GM23338 (cell line): ENCODE results near the gene PRDM2. TPM values are rescaled to one million over a fixed set of nuclear protein-coding genes. Genes with fewer than 3 reads are reported as not detected.

Source experiments
- ATAC-seq: fragments of 200-7000 bp; cut with Tn5 transposase; 3 replicates; pipeline ENCODE4 v1.9.1; 2020
- DNase-seq: peaks from one replicate; pipeline ENCODE4 v3.0.0-alpha.2; 2015; ENCODE audit warnings: low spot score
- H2AFZ ChIP-seq: fragments of 200-600 bp; sonication (generic); 2 replicates; pipeline ENCODE4 v1.8.0; 2016; ENCODE audit warnings: antibody characterized with exemption, mild to moderate bottlenecking, moderate library complexity
- H3F3A ChIP-seq: fragments of 200-600 bp; sonication (generic); replicated peaks from 2 replicates; pipeline ENCODE4 v1.8.0; 2017; ENCODE audit warnings: antibody characterized with exemption, mixed run types, low read depth
- H3K27ac ChIP-seq: fragments of 200-600 bp; sonication (generic); 2 replicates; pipeline ENCODE4 v1.6.1; 2016; ENCODE audit warnings: low read depth
- H3K27me3 ChIP-seq: fragments of 200-600 bp; sonication (generic); 2 replicates; pipeline ENCODE4 v1.8.0; 2016; ENCODE audit warnings: mild to moderate bottlenecking, mixed run types, moderate library complexity; ENCODE audit not compliant: insufficient read depth
- H3K36me3 ChIP-seq: fragments of 200-600 bp; sonication (generic); 2 replicates; pipeline ENCODE4 v1.8.0; 2016; ENCODE audit warnings: mild to moderate bottlenecking; ENCODE audit not compliant: insufficient read depth
- H3K4me1 ChIP-seq: fragments of 200-600 bp; sonication (generic); 2 replicates; pipeline ENCODE4 v1.8.0; 2016; ENCODE audit warnings: mild to moderate bottlenecking, moderate library complexity; ENCODE audit not compliant: insufficient read depth
- H3K4me2 ChIP-seq: fragments of 200-600 bp; sonication (generic); 2 replicates; pipeline ENCODE4 v1.7.1; 2017; ENCODE audit warnings: mixed run types
- H3K4me3 ChIP-seq: fragments of 200-600 bp; sonication (generic); 2 replicates; pipeline ENCODE4 v1.6.1; 2016; ENCODE audit warnings: mixed run types
- H3K79me2 ChIP-seq: fragments of 200-600 bp; sonication (generic); replicated peaks from 2 replicates; pipeline ENCODE4 v1.8.0; 2017; ENCODE audit warnings: mild to moderate bottlenecking; ENCODE audit not compliant: insufficient read depth
- H3K9me2 ChIP-seq: fragments of 200-600 bp; sonication (generic); 2 replicates; pipeline ENCODE4 v1.8.0; 2017; ENCODE audit not compliant: insufficient read depth
- H4K20me1 ChIP-seq: fragments of 200-600 bp; sonication (generic); replicated peaks from 2 replicates; pipeline ENCODE4 v1.8.0; 2017; ENCODE audit warnings: mild to moderate bottlenecking; ENCODE audit not compliant: insufficient read depth
- H3K27ac Mint-ChIP-seq: 2 replicates; pipeline ENCODE4 v1.8.0; 2020; ENCODE audit warnings: inconsistent platforms, mild to moderate bottlenecking, moderate library complexity, mixed read lengths
- H3K27me3 Mint-ChIP-seq: 3 replicates; pipeline ENCODE4 v1.8.0; 2022; ENCODE audit warnings: low read depth, mild to moderate bottlenecking, moderate library complexity, mixed read lengths, inconsistent platforms; ENCODE audit not compliant: insufficient read depth, poor library complexity
- H3K36me3 Mint-ChIP-seq: 3 replicates; pipeline ENCODE4 v1.8.0; 2021; ENCODE audit warnings: low read depth, mild to moderate bottlenecking, inconsistent platforms, moderate library complexity, mixed read lengths
- H3K4me1 Mint-ChIP-seq: 3 replicates; pipeline ENCODE4 v1.8.0; 2020; ENCODE audit warnings: mild to moderate bottlenecking, inconsistent platforms, mixed read lengths
- H3K4me3 Mint-ChIP-seq: 3 replicates; pipeline ENCODE4 v1.8.0; 2021; ENCODE audit warnings: moderate library complexity, mild to moderate bottlenecking, inconsistent platforms, mixed read lengths
- H3K9me3 Mint-ChIP-seq: 3 replicates; pipeline ENCODE4 v1.8.0; 2020; ENCODE audit warnings: moderate library complexity, mild to moderate bottlenecking, inconsistent platforms, mixed read lengths
- CREB1 ChIP-seq: fragments of 250-450 bp; sonication (Bioruptor Pico); IDR thresholded peaks from 2 replicates; pipeline ENCODE4 v1.5.0; 2020; ENCODE audit warnings: low read depth, mild to moderate bottlenecking, moderate library complexity
- EZH2 ChIP-seq: fragments of 200-600 bp; sonication (generic); IDR thresholded peaks from one replicate; pipeline ENCODE4 v1.8.0; 2017; ENCODE audit warnings: antibody characterized with exemption, mild to moderate bottlenecking, low read depth; ENCODE audit not compliant: unreplicated experiment
- EZH2phosphoT487 ChIP-seq: fragments of 200-600 bp; sonication (generic); IDR thresholded peaks from one replicate; pipeline ENCODE4 v1.8.1; 2018; ENCODE audit warnings: antibody characterized with exemption; ENCODE audit not compliant: unreplicated experiment
- JUNB ChIP-seq: IDR thresholded peaks from one replicate; pipeline ENCODE4 v1.6.1; 2016; ENCODE audit warnings: antibody characterized with exemption; ENCODE audit not compliant: unreplicated experiment
- POLR2AphosphoS5 ChIP-seq: IDR thresholded peaks from 2 replicates; pipeline ENCODE4 v1.6.1; 2016; ENCODE audit warnings: antibody characterized with exemption, low read depth
- REST ChIP-seq: IDR thresholded peaks from one replicate; pipeline ENCODE4 v1.6.1; 2018; ENCODE audit warnings: antibody characterized with exemption; ENCODE audit not compliant: unreplicated experiment
- ZNF114 ChIP-seq: fragments of 250-450 bp; sonication (Bioruptor Pico); IDR thresholded peaks from 2 replicates; pipeline ENCODE4 v1.5.0; 2020; ENCODE audit warnings: mild to moderate bottlenecking, moderate library complexity
- ZNF331 ChIP-seq: fragments of 250-450 bp; sonication (Bioruptor Pico); IDR thresholded peaks from 2 replicates; pipeline ENCODE4 v1.5.0; 2020; ENCODE audit warnings: low read depth, mild to moderate bottlenecking, moderate library complexity
- ZNF462 ChIP-seq: fragments of 250-450 bp; sonication (Bioruptor Pico); IDR thresholded peaks from 2 replicates; pipeline ENCODE4 v1.5.0; 2020; ENCODE audit warnings: mild to moderate bottlenecking, moderate library complexity
- polyA plus RNA-seq: library from polyadenylated mRNA; unstranded; fragments of >200 nt; fragmentation: Nextera tagmentation; extraction: Ambion mirVana; gene quantifications from 2 replicates; pipeline ENCODE4 v1.2.1, GENCODE V29; 2016
- total RNA-seq: library from RNA; depleted of rRNA; stranded (reverse); fragments of >200 nt; shearing (Covaris generic); gene quantifications from 2 replicates; pipeline ENCODE4 v1.2.3, GENCODE V29; 2014

The PRDM2 gene
- total and polyA plus RNA-seq, 2 experiments from 2014 or later, result 11.6 to 28.3 TPM

- no peak overlapping the region for H3K4me2 ChIP-seq
- no peaks in the 10 kb centered on the region for H3K4me1 ChIP-seq
- H3F3A ChIP-seq, result no peaks in the 10 kb centered on the region
- H3K36me3 Mint-ChIP-seq, result no peaks in the 10 kb centered on the region; the same call in 2 of the 3 replicates
- no peaks in the 10 kb centered on the region for H3K27me3 ChIP-seq
- no peaks in the 10 kb centered on the region for H3K9me2 ChIP-seq
- TF ChIP-seq EZH2 (no peak), JUNB (no peak), CREB1 (CRISPR knock-in tag) (no peak), ZNF462 (no peak), ZNF114 (CRISPR knock-in tag) (no peak), POLR2AphosphoS5 (no peak)
- H2AFZ ChIP-seq, result no peak overlapping the region
- H3K27me3 Mint-ChIP-seq, result peaks cover 5% of the 10 kb centered on the region
- H3K9me3 Mint-ChIP-seq, result no peaks in the 10 kb centered on the region
- H4K20me1 ChIP-seq, result no peaks in the 10 kb centered on the region
- no peak overlapping the region for H3K27ac ChIP-seq
- H3K4me3 ChIP-seq, result no peak overlapping the region
- H3K36me3 ChIP-seq, result no peaks in the 10 kb centered on the region
- no peaks in the 10 kb centered on the region for H3K4me1 Mint-ChIP-seq
- no peaks in the 10 kb centered on the region for H3K79me2 ChIP-seq
- no peak overlapping the region for H3K4me3 Mint-ChIP-seq
- H3K27ac Mint-ChIP-seq, result no peak overlapping the region
- no peak for DNase-seq
- no peak for ATAC-seq
Observed at GRCh38 chr1:13820055-13820454, 120.1 kb downstream of the PRDM2 start.

GRCh38 chr1:13820456-13820855 lies 120.5 kb downstream of the PRDM2 start:
- Mint-ChIP-seq H3K9me3 (no peaks in the 10 kb centered on the region), H3K4me1 (no peaks in the 10 kb centered on the region), H3K27ac (no peak overlapping the region), H3K4me3 (no peak overlapping the region), H3K36me3 (no peaks in the 10 kb centered on the region; the same call in 2 of the 3 replicates), H3K27me3 (peaks cover 5% of the 10 kb centered on the region)
- Histone ChIP-seq H3K4me2 (no peak overlapping the region), H2AFZ (no peak overlapping the region), H3K27ac (no peak overlapping the region), H4K20me1 (no peaks in the 10 kb centered on the region), H3K79me2 (no peaks in the 10 kb centered on the region), H3K4me1 (no peaks in the 10 kb centered on the region), H3K27me3 (no peaks in the 10 kb centered on the region), H3F3A (no peaks in the 10 kb centered on the region), H3K9me2 (no peaks in the 10 kb centered on the region), H3K4me3 (no peak overlapping the region), H3K36me3 (no peaks in the 10 kb centered on the region)
- no peak for ATAC-seq
- no peak for DNase-seq
- TF ChIP-seq ZNF331 (CRISPR knock-in tag) (no peak), REST (no peak), EZH2phosphoT487 (no peak)
